Measurements from ENCODE around the gene ZNF865. TPM values are rescaled to one million over a fixed set of nuclear protein-coding genes. Genes with fewer than 3 reads are reported as not detected.
A peak's percentile ranks its signal among the peaks of the same experiment; 100 is the strongest.

ZNF865 gene
- 10 to 100 TPM; 17.1 to 40.4 (median 25.0) TPM for total RNA-seq
- polyA plus RNA-seq: 10 to 100 TPM; 11.1 to 20.3 (median 19.3) TPM
- long read RNA-seq, donor 1, partial matches to known transcripts: 0 of 2 reads
- long read RNA-seq, donor 1, other reads (novel, unspliced or antisense): 2 of 2 reads
- long read RNA-seq, donor 2, partial matches to known transcripts: 0 of 22 reads
- long read RNA-seq, donor 2, other reads (novel, unspliced or antisense): 22 of 22 reads

DNA sequence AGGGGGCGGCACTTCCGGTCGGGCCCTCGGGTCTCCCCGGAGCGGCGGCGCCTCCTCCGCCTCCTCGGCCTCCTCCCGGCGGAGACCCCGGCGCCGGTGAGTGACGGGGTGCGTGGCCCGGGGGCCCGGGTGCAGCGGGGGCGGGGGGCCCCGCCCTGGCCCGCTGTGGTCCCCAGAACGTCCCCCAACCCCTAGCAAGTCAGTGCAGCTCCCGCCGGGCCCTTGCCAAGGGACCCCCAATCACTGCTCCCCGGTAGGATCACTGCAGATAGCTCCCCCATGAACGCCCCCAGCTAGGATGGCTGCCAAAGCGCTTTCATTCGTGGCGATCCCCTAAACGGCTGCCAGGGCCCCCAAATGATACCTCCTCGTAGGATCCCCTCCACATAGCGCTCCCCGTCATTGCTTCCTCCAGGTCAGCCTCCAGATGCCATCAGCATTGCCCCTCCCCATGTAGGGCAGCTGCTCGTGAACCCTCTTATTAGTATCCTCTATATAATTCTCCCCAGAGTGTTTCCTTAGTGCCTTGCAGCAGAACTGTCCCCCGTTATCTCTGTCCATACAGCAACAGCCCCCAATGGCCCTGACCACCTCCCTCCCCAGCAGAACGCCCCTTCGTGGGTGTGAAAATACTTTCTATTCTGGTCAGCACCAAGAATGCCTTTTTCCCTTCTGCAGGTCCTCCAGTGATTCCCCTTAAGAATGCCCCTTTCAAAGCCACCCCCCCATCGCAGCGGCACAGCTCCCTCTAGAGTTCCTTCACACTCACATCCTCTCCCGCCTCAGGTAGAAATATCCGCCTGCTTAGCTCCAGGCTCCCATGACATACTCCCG is at the start of gene ZNF865:
Gene ZNF865, plus strand, starts transcription at position 11 of the 834 bp plus-strand sequence. CDS start 7,972 bp downstream, outside the sequence.
- peaks cover 3 to 24% of the 10 kb centered on the region in 2 donors for H3K36me3 ChIP-seq (ENCODE audit: insufficient read depth in 1 of 2, low read depth in 1 of 2)
- peak within 1 kb of the TSS; percentile 81 for H3K4me3 ChIP-seq
- H3K27ac ChIP-seq: peak within 1 kb of the TSS; percentile 96
- DNase-seq: peak; percentile 70 to 82
- H3K4me1 ChIP-seq: peaks cover 36% of the 10 kb centered on the region
- H3K9me3 ChIP-seq: no peaks in the 10 kb centered on the region
- WGBS, 3 donors: 0 to 1% (median 0%) methylated on average over 26 to 44 of the region's 44 CpGs
- TF ChIP-seq, protein P1, sequence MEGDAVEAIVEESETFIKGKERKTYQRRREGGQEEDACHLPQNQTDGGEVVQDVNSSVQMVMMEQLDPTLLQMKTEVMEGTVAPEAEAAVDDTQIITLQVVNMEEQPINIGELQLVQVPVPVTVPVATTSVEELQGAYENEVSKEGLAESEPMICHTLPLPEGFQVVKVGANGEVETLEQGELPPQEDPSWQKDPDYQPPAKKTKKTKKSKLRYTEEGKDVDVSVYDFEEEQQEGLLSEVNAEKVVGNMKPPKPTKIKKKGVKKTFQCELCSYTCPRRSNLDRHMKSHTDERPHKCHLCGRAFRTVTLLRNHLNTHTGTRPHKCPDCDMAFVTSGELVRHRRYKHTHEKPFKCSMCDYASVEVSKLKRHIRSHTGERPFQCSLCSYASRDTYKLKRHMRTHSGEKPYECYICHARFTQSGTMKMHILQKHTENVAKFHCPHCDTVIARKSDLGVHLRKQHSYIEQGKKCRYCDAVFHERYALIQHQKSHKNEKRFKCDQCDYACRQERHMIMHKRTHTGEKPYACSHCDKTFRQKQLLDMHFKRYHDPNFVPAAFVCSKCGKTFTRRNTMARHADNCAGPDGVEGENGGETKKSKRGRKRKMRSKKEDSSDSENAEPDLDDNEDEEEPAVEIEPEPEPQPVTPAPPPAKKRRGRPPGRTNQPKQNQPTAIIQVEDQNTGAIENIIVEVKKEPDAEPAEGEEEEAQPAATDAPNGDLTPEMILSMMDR (IDR thresholded peaks at IDR 0.05): peak; percentile 59
- intact Hi-C loops (cut with DNase I): loop anchor here (1.0 to 5.0 kb wide), 2 partner anchors 89 to 94 kb away; no protein-coding TSS in a partner anchor
- ATAC-seq: peak; percentile 36 to 62 (median 60)
- no peaks in the 10 kb centered on the region for H3K27me3 ChIP-seq (ENCODE audit: insufficient read depth in 3 of 3, low read length in 2 of 3)

DNA sequence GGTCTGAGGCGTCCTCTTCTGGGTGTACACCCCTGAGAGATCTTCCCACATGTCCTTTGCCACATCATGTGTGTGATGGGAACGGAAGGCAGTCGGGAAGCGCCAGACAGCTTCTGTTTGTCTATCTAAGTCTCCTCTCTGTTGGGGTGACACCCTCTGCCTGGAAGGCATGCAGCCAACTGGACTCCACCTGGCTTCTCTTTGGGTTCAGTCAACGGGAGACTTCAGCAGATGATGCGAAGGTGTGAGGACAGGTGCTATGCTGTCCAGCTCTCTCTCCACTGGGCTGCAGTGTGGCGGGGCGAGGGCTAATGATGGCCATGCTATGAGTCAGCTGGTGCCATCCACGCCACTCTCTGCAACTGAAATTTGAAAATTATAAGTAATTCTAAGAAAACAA is 45.8 kb upstream of the ZNF865 start:
- WGBS, 3 donors: 74 to 86% (median 85%) methylated on average over 9 of the region's 9 CpGs
- DNase-seq: peak in 1 of 2 donors; percentile 6

DNA sequence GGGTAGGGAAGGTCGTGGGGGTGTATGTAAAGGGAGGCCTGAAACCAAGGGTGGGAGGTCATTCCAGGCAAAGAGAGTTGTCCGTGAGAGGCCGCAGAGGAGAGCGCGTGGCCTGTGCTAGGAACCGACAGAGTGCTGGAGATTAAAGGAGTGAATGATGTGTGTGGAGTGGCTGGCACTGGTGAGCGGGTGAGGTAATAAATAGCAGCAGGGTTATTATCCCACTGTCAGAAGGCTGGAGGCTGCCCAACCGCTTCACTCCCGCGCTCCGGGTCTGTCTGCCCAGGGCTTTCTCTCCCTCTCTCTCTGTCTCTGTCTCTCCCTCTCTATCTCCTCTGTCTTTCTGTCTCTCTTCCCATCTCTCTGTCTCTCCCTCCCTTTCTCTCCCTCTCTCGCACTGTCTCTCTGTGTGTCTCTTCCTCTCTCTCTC is 42.2 kb upstream of the ZNF865 start:
- Histone ChIP-seq H3K9me3 (no peaks in the 10 kb centered on the region), H3K4me1 (no peaks in the 10 kb centered on the region), H3K36me3 (ENCODE audit: insufficient read depth in 1 of 2, low read depth in 1 of 2) (no peaks in the 10 kb centered on the region), H3K27ac (peak overlapping the region; percentile 83), H3K27me3 (ENCODE audit: insufficient read depth in 3 of 3, low read length in 2 of 3) (no peaks in the 10 kb centered on the region), H3K4me3 (peak overlapping the region; percentile 28)
- ATAC-seq (peak; percentile 93 to 98 (median 98)), DNase-seq (peak; percentile 58 to 84)
- intact Hi-C loops (cut with DNase I): no loop called here
- 10 to 23% (median 17%) methylated on average over 12 of the region's 12 CpGs for WGBS, 3 donors
- TF ChIP-seq, protein P1 (IDR thresholded peaks at IDR 0.05): no peak

More for the DNA sequence above, 45.8 kb upstream of the ZNF865 start:
- Histone ChIP-seq H3K9me3 (no peaks in the 10 kb centered on the region), H3K4me1 (peaks cover 15% of the 10 kb centered on the region), H3K36me3 (ENCODE audit: insufficient read depth in 1 of 2, low read depth in 1 of 2) (no peaks in the 10 kb centered on the region), H3K4me3 (no peak overlapping the region), H3K27me3 (ENCODE audit: insufficient read depth in 3 of 3, low read length in 2 of 3) (no peaks in the 10 kb centered on the region), H3K27ac (no peak overlapping the region)
- ATAC-seq: no peak
- TF ChIP-seq, protein P1 (IDR thresholded peaks at IDR 0.05): no peak
- intact Hi-C loops (cut with DNase I): no loop called here

DNA sequence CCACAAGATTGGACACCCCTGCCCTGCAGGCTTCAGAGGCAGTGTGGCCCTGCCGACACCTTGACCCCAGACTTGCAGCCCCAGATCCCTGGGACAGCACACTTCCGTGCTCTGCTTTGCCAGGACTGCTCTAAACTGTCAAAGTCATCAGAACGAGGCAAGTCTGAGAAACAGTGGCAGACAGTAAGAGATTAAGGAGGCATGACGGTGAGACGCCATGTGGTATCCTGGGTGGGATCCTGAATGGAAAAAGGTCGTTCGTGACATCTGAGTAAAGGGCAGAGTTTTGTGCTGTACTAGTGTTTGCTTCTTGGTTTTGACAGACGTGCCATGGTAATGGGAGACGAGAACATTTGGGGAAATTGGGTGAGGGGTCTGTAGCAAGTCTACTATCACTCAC is 38.6 kb upstream of the ZNF865 start:
- Histone ChIP-seq H3K27me3 (ENCODE audit: insufficient read depth in 3 of 3, low read length in 2 of 3) (no peaks in the 10 kb centered on the region), H3K9me3 (no peaks in the 10 kb centered on the region), H3K4me1 (no peaks in the 10 kb centered on the region), H3K4me3 (no peak overlapping the region), H3K27ac (no peak overlapping the region), H3K36me3 (ENCODE audit: insufficient read depth in 1 of 2, low read depth in 1 of 2) (no peaks in the 10 kb centered on the region)
- intact Hi-C loops (cut with DNase I): no loop called here
- ATAC-seq (no peak), DNase-seq (no peak)
- TF ChIP-seq, protein P1 (IDR thresholded peaks at IDR 0.05): no peak
- 28 to 44% (median 28%) methylated on average over 9 of the region's 9 CpGs for WGBS, 3 donors
